ENCODE measurements around the gene GGPS1. TPM values are rescaled to one million over a fixed set of nuclear protein-coding genes. Genes with fewer than 3 reads are reported as not detected.
A peak's percentile ranks its signal among the peaks of the same experiment; 100 is the strongest.
"Not testable (repeated sequence)": the region's sequence is repeated elsewhere in the genome, so short reads cannot be mapped to it uniquely, and the experiment has no call there.

Gene GGPS1
- total RNA-seq, 6 donors from 2014 or later, result 5.0 to 32.6 (median 25.4) TPM

GRCh38 chr1:235357485-235358373 lies 29.4 kb downstream of the GGPS1 start:
- no peaks in the 10 kb centered on the region for H3K9me3 ChIP-seq
- H3K36me3 ChIP-seq, result no peaks in the 10 kb centered on the region
- H3K4me1 ChIP-seq, result no peaks in the 10 kb centered on the region
- TF ChIP-seq CTCF (IDR thresholded peaks at IDR 0.05), result no peak
- no peak for TF ChIP-seq POLR2A (IDR thresholded peaks at IDR 0.05)
- no peak for TF ChIP-seq POLR2AphosphoS5 (IDR thresholded peaks at IDR 0.05)
- no peak for TF ChIP-seq EP300 (IDR thresholded peaks at IDR 0.05)
- WGBS, 2 donors, result 74 to 75% methylated on average over 11 of the region's 11 CpGs
- H3K27ac ChIP-seq, result no peak overlapping the region
- no peaks in the 10 kb centered on the region for H3K27me3 ChIP-seq
- DNase-seq (no peak), ATAC-seq (ENCODE audit: low FRiP score in 2 of 2) (no peak)
- H3K4me3 ChIP-seq, result no peak overlapping the region

- ATAC-seq (ENCODE audit: low FRiP score in 2 of 2) (no peak), DNase-seq (no peak)
- Histone ChIP-seq H3K9me3 (no peaks in the 10 kb centered on the region), H3K27me3 (no peaks in the 10 kb centered on the region), H3K4me1 (no peaks in the 10 kb centered on the region), H3K4me3 (no peak overlapping the region), H3K36me3 (no peaks in the 10 kb centered on the region), H3K27ac (no peak overlapping the region)
- no peak for TF ChIP-seq CTCF (IDR thresholded peaks at IDR 0.05)
- no peak for TF ChIP-seq POLR2AphosphoS5 (IDR thresholded peaks at IDR 0.05)
- TF ChIP-seq EP300 (IDR thresholded peaks at IDR 0.05), result no peak
- TF ChIP-seq POLR2A (IDR thresholded peaks at IDR 0.05), result no peak
- 84 to 89% methylated on average over 3 of the region's 3 CpGs for WGBS, 2 donors
These were observed 30.5 kb downstream of the GGPS1 start for GRCh38 chr1:235358899-235359298.

GRCh38 chr1:235364189-235364588 lies 35.8 kb downstream of the GGPS1 start:
- not testable (repeated sequence) for H3K27me3 ChIP-seq; H3K36me3 ChIP-seq; ATAC-seq (ENCODE audit: low FRiP score in 2 of 2); DNase-seq; H3K4me1 ChIP-seq; H3K4me3 ChIP-seq; H3K27ac ChIP-seq; H3K9me3 ChIP-seq
- WGBS, 2 donors, result 95 to 98% methylated on average over 9 of the region's 9 CpGs

- H3K9me3 ChIP-seq, result no peaks in the 10 kb centered on the region
- no peak overlapping the region for H3K4me3 ChIP-seq
- no peaks in the 10 kb centered on the region for H3K27me3 ChIP-seq
- 93 to 95% methylated on average over 5 of the region's 5 CpGs for WGBS, 2 donors
- no peak overlapping the region for H3K27ac ChIP-seq
- DNase-seq, result no peak
- no peak for TF ChIP-seq POLR2AphosphoS5 (IDR thresholded peaks at IDR 0.05)
- no peak for TF ChIP-seq CTCF (IDR thresholded peaks at IDR 0.05)
- TF ChIP-seq POLR2A (IDR thresholded peaks at IDR 0.05), result no peak
- no peak for TF ChIP-seq EP300 (IDR thresholded peaks at IDR 0.05)
- no peak for ATAC-seq (ENCODE audit: low FRiP score in 2 of 2)
- no peaks in the 10 kb centered on the region for H3K36me3 ChIP-seq
- peaks cover 0 to 6% (median 6%) of the 10 kb centered on the region in 4 donors for H3K4me1 ChIP-seq
These were observed 37.9 kb downstream of the GGPS1 start for GRCh38 chr1:235366286-235366685.

GRCh38 chr1:235367000-235367908 lies 38.9 kb downstream of the GGPS1 start, which contains the start of gene TBCE:
TBCE (plus strand) TSS chr1:235367427; CDS start chr1:235380050, 12,623 bp downstream.
- peak; percentile 81 to 82 for TF ChIP-seq POLR2AphosphoS5 (IDR thresholded peaks at IDR 0.05)
- TF ChIP-seq CTCF (IDR thresholded peaks at IDR 0.05), result peak in 3 of 6 experiments; percentile 12 to 49 (median 31)
- TF ChIP-seq EP300 (IDR thresholded peaks at IDR 0.05), result peak in 2 of 4 donors; percentile 34 to 51
- peak in 2 of 4 donors; percentile 72 to 89 for TF ChIP-seq POLR2A (IDR thresholded peaks at IDR 0.05)
- H3K36me3 ChIP-seq, result no peaks in the 10 kb centered on the region
- no peaks in the 10 kb centered on the region for H3K9me3 ChIP-seq
- DNase-seq (peak; percentile 98 to 99), ATAC-seq (ENCODE audit: low FRiP score in 2 of 2) (peak; percentile 100)
- H3K4me1 ChIP-seq, result peaks cover 0 to 6% (median 6%) of the 10 kb centered on the region in 4 donors
- peak within 1 kb of the TSS; percentile 65 to 86 (median 68) for H3K4me3 ChIP-seq
- no peaks in the 10 kb centered on the region for H3K27me3 ChIP-seq
- 1% methylated on average over 18 to 36 of the region's 38 CpGs for WGBS, 2 donors
- peak within 1 kb of the TSS; percentile 78 to 88 (median 87) for H3K27ac ChIP-seq
